GM20000 (cell line): ENCODE data around the gene RINT1.

Experiments used
- DNase-seq: peaks from one replicate; pipeline ENCODE4 v3.0.0; 2012; ENCODE audit warnings: low spot score
- CTCF ChIP-seq: IDR thresholded peaks from 2 replicates; pipeline ENCODE4 v1.5.1; 2012; ENCODE audit warnings: mild to moderate bottlenecking, control low read depth; ENCODE audit errors: extremely low read depth, missing control alignments

RINT1 gene

GRCh38 chr7:105613611-105614330 lies 81.8 kb downstream of the RINT1 start:
- no peak for TF ChIP-seq CTCF
- no peak for DNase-seq

- no peak for DNase-seq
- TF ChIP-seq CTCF = no peak
Observed at GRCh38 chr7:105614341-105614840, 82.4 kb downstream of the RINT1 start.
